GM23338 (cell line): Measurements from ENCODE around the gene ZSCAN21. TPM values are rescaled to one million over a fixed set of nuclear protein-coding genes. Genes with fewer than 3 reads are reported as not detected.

Source experiments
- ATAC-seq: fragments of 200-7000 bp; cut with Tn5 transposase; 3 replicates; pipeline ENCODE4 v1.9.1; 2020
- DNase-seq: peaks from one replicate; pipeline ENCODE4 v3.0.0-alpha.2; 2015; ENCODE audit warnings: low spot score
- H2AFZ ChIP-seq: fragments of 200-600 bp; sonication (generic); 2 replicates; pipeline ENCODE4 v1.8.0; 2016; ENCODE audit warnings: antibody characterized with exemption, mild to moderate bottlenecking, moderate library complexity
- H3F3A ChIP-seq: fragments of 200-600 bp; sonication (generic); replicated peaks from 2 replicates; pipeline ENCODE4 v1.8.0; 2017; ENCODE audit warnings: antibody characterized with exemption, mixed run types, low read depth
- H3K27ac ChIP-seq: fragments of 200-600 bp; sonication (generic); 2 replicates; pipeline ENCODE4 v1.6.1; 2016; ENCODE audit warnings: low read depth
- H3K27me3 ChIP-seq: fragments of 200-600 bp; sonication (generic); 2 replicates; pipeline ENCODE4 v1.8.0; 2016; ENCODE audit warnings: mild to moderate bottlenecking, mixed run types, moderate library complexity; ENCODE audit not compliant: insufficient read depth
- H3K36me3 ChIP-seq: fragments of 200-600 bp; sonication (generic); 2 replicates; pipeline ENCODE4 v1.8.0; 2016; ENCODE audit warnings: mild to moderate bottlenecking; ENCODE audit not compliant: insufficient read depth
- H3K4me1 ChIP-seq: fragments of 200-600 bp; sonication (generic); 2 replicates; pipeline ENCODE4 v1.8.0; 2016; ENCODE audit warnings: mild to moderate bottlenecking, moderate library complexity; ENCODE audit not compliant: insufficient read depth
- H3K4me2 ChIP-seq: fragments of 200-600 bp; sonication (generic); 2 replicates; pipeline ENCODE4 v1.7.1; 2017; ENCODE audit warnings: mixed run types
- H3K4me3 ChIP-seq: fragments of 200-600 bp; sonication (generic); 2 replicates; pipeline ENCODE4 v1.6.1; 2016; ENCODE audit warnings: mixed run types
- H3K79me2 ChIP-seq: fragments of 200-600 bp; sonication (generic); replicated peaks from 2 replicates; pipeline ENCODE4 v1.8.0; 2017; ENCODE audit warnings: mild to moderate bottlenecking; ENCODE audit not compliant: insufficient read depth
- H3K9me2 ChIP-seq: fragments of 200-600 bp; sonication (generic); 2 replicates; pipeline ENCODE4 v1.8.0; 2017; ENCODE audit not compliant: insufficient read depth
- H4K20me1 ChIP-seq: fragments of 200-600 bp; sonication (generic); replicated peaks from 2 replicates; pipeline ENCODE4 v1.8.0; 2017; ENCODE audit warnings: mild to moderate bottlenecking; ENCODE audit not compliant: insufficient read depth
- H3K27ac Mint-ChIP-seq: 2 replicates; pipeline ENCODE4 v1.8.0; 2020; ENCODE audit warnings: inconsistent platforms, mild to moderate bottlenecking, moderate library complexity, mixed read lengths
- H3K27me3 Mint-ChIP-seq: 3 replicates; pipeline ENCODE4 v1.8.0; 2022; ENCODE audit warnings: low read depth, mild to moderate bottlenecking, moderate library complexity, mixed read lengths, inconsistent platforms; ENCODE audit not compliant: insufficient read depth, poor library complexity
- H3K36me3 Mint-ChIP-seq: 3 replicates; pipeline ENCODE4 v1.8.0; 2021; ENCODE audit warnings: low read depth, mild to moderate bottlenecking, inconsistent platforms, moderate library complexity, mixed read lengths
- H3K4me1 Mint-ChIP-seq: 3 replicates; pipeline ENCODE4 v1.8.0; 2020; ENCODE audit warnings: mild to moderate bottlenecking, inconsistent platforms, mixed read lengths
- H3K4me3 Mint-ChIP-seq: 3 replicates; pipeline ENCODE4 v1.8.0; 2021; ENCODE audit warnings: moderate library complexity, mild to moderate bottlenecking, inconsistent platforms, mixed read lengths
- H3K9me3 Mint-ChIP-seq: 3 replicates; pipeline ENCODE4 v1.8.0; 2020; ENCODE audit warnings: moderate library complexity, mild to moderate bottlenecking, inconsistent platforms, mixed read lengths
- CREB1 ChIP-seq: fragments of 250-450 bp; sonication (Bioruptor Pico); IDR thresholded peaks from 2 replicates; pipeline ENCODE4 v1.5.0; 2020; ENCODE audit warnings: low read depth, mild to moderate bottlenecking, moderate library complexity
- ETS1 ChIP-seq: IDR thresholded peaks from 2 replicates; pipeline ENCODE4 v1.6.1; 2016; ENCODE audit warnings: antibody characterized with exemption
- JUNB ChIP-seq: IDR thresholded peaks from one replicate; pipeline ENCODE4 v1.6.1; 2016; ENCODE audit warnings: antibody characterized with exemption; ENCODE audit not compliant: unreplicated experiment
- NANOG ChIP-seq: IDR thresholded peaks from 2 replicates; pipeline ENCODE4 v1.6.1; 2016; ENCODE audit warnings: antibody characterized with exemption, borderline replicate concordance
- POLR2AphosphoS5 ChIP-seq: IDR thresholded peaks from 2 replicates; pipeline ENCODE4 v1.6.1; 2016; ENCODE audit warnings: antibody characterized with exemption, low read depth
- ZNF114 ChIP-seq: fragments of 250-450 bp; sonication (Bioruptor Pico); IDR thresholded peaks from 2 replicates; pipeline ENCODE4 v1.5.0; 2020; ENCODE audit warnings: mild to moderate bottlenecking, moderate library complexity
- ZNF462 ChIP-seq: fragments of 250-450 bp; sonication (Bioruptor Pico); IDR thresholded peaks from 2 replicates; pipeline ENCODE4 v1.5.0; 2020; ENCODE audit warnings: mild to moderate bottlenecking, moderate library complexity
- polyA plus RNA-seq: library from polyadenylated mRNA; unstranded; fragments of >200 nt; fragmentation: Nextera tagmentation; extraction: Ambion mirVana; gene quantifications from 2 replicates; pipeline ENCODE4 v1.2.1, GENCODE V29; 2016
- total RNA-seq: library from RNA; depleted of rRNA; stranded (reverse); fragments of >200 nt; shearing (Covaris generic); gene quantifications from 2 replicates; pipeline ENCODE4 v1.2.3, GENCODE V29; 2014

Gene ZSCAN21
- total and polyA plus RNA-seq, 2 experiments from 2014 or later: 15.7 to 21.8 TPM

DNA sequence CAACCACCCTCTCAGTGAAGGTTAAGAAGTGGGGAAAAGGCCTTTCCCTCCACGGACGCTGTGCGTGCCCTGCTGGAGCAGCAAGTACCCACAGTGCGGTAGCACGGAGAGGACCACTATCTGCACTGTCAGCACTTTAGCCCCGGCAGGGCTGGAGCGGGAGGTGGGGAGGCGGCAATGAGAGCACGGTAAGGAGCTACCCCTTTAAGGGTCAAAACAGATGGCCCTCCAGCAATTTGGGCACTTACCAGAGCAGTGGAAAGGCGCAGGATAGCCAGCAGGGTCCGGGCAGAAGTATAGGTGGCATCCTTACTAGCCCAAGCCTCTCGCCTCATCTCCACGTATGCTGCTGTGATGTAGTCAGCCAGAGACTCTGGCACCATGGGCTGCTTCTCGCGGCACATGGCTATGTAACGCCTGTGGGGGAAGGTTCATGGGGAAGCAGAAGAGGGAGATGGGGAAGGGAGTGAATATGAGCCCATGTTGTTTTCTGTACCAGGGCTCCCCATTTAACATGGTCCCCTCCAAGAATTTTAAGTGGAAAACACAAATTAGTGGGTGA, 44.4 kb downstream of the ZSCAN21 start:
- Histone ChIP-seq H3K9me2 (no peaks in the 10 kb centered on the region), H2AFZ (no peak overlapping the region), H3K4me3 (no peak overlapping the region), H3K4me2 (no peak overlapping the region), H4K20me1 (peaks cover 54% of the 10 kb centered on the region), H3F3A (peaks cover 93% of the 10 kb centered on the region), H3K27me3 (no peaks in the 10 kb centered on the region), H3K4me1 (peaks cover 6% of the 10 kb centered on the region), H3K27ac (peak overlapping the region; percentile 40), H3K79me2 (peaks cover 39% of the 10 kb centered on the region), H3K36me3 (peaks cover 69% of the 10 kb centered on the region)
- peak overlapping the region; percentile 42; the same call in 1 of the 2 replicates for H3K27ac Mint-ChIP-seq
- DNase-seq (no peak), ATAC-seq (no peak)
- H3K9me3 Mint-ChIP-seq: peaks cover 5% of the 10 kb centered on the region; the same call in 2 of the 3 replicates
- H3K36me3 Mint-ChIP-seq: peaks cover 89% of the 10 kb centered on the region
- no peak overlapping the region; the same call in 2 of the 3 replicates for H3K4me3 Mint-ChIP-seq
- peaks cover 38% of the 10 kb centered on the region for H3K4me1 Mint-ChIP-seq
- TF ChIP-seq POLR2AphosphoS5 (peak; percentile 64), ETS1 (no peak)
- H3K27me3 Mint-ChIP-seq: peaks cover 48% of the 10 kb centered on the region

GRCh38 chr7:100095289-100095688, 45.7 kb downstream of the ZSCAN21 start:
- no peak for DNase-seq
- Histone ChIP-seq H3K27me3 (no peaks in the 10 kb centered on the region), H3K27ac (peak overlapping the region; percentile 40), H3K4me3 (no peak overlapping the region), H3K79me2 (peaks cover 44% of the 10 kb centered on the region), H3F3A (peaks cover 95% of the 10 kb centered on the region), H2AFZ (no peak overlapping the region), H4K20me1 (peaks cover 64% of the 10 kb centered on the region), H3K4me1 (peaks cover 8% of the 10 kb centered on the region), H3K4me2 (no peak overlapping the region), H3K9me2 (no peaks in the 10 kb centered on the region), H3K36me3 (peaks cover 80% of the 10 kb centered on the region)
- Mint-ChIP-seq H3K27ac (peak overlapping the region; percentile 92), H3K9me3 (peaks cover 5% of the 10 kb centered on the region; the same call in 2 of the 3 replicates), H3K4me3 (no peak overlapping the region), H3K27me3 (peaks cover 59% of the 10 kb centered on the region), H3K4me1 (peaks cover 41% of the 10 kb centered on the region), H3K36me3 (peaks cover 100% of the 10 kb centered on the region)
- ATAC-seq: no peak
- TF ChIP-seq POLR2AphosphoS5: peak; percentile 34; the same call in 1 of the 2 replicates
- no peak for TF ChIP-seq ZNF114

GRCh38 chr7:100095704-100096103, 46.1 kb downstream of the ZSCAN21 start:
- no peaks in the 10 kb centered on the region for H3K9me2 ChIP-seq
- H2AFZ ChIP-seq: no peak overlapping the region
- Mint-ChIP-seq H3K4me3 (no peak overlapping the region; the same call in 2 of the 3 replicates), H3K9me3 (peaks cover 5% of the 10 kb centered on the region; the same call in 2 of the 3 replicates), H3K27ac (peak overlapping the region; percentile 67), H3K4me1 (peaks cover 37% of the 10 kb centered on the region), H3K27me3 (peaks cover 58% of the 10 kb centered on the region), H3K36me3 (peaks cover 99% of the 10 kb centered on the region)
- no peaks in the 10 kb centered on the region for H3K27me3 ChIP-seq
- H3F3A ChIP-seq: peaks cover 91% of the 10 kb centered on the region
- ATAC-seq (no peak), DNase-seq (no peak)
- peaks cover 8% of the 10 kb centered on the region for H3K4me1 ChIP-seq
- peaks cover 61% of the 10 kb centered on the region for H4K20me1 ChIP-seq
- peak overlapping the region; percentile 40; the same call in 1 of the 2 replicates for H3K27ac ChIP-seq
- peaks cover 48% of the 10 kb centered on the region for H3K79me2 ChIP-seq
- peaks cover 80% of the 10 kb centered on the region for H3K36me3 ChIP-seq
- no peak overlapping the region for H3K4me3 ChIP-seq
- H3K4me2 ChIP-seq: no peak overlapping the region
- no peak for TF ChIP-seq JUNB
- no peak for TF ChIP-seq CREB1 (CRISPR knock-in tag)
- TF ChIP-seq ZNF462: no peak
- TF ChIP-seq ETS1: no peak
- no peak for TF ChIP-seq ZNF114
- TF ChIP-seq NANOG: no peak
